GM21717 (cell line): ENCODE measurements around the gene TMEM117.
A peak's percentile ranks its signal among the peaks of the same experiment; 100 is the strongest.
"Not testable (repeated sequence)": the region's sequence is repeated elsewhere in the genome, so short reads cannot be mapped to it uniquely, and the experiment has no call there.

Experiments
- ATAC-seq: cut with Tn5 transposase; IDR thresholded peaks from one replicate; pipeline ENCODE4 v1.9.1; 2021; ENCODE audit warnings: mild to moderate bottlenecking, moderate library complexity; ENCODE audit not compliant: unreplicated experiment

Gene TMEM117

DNA sequence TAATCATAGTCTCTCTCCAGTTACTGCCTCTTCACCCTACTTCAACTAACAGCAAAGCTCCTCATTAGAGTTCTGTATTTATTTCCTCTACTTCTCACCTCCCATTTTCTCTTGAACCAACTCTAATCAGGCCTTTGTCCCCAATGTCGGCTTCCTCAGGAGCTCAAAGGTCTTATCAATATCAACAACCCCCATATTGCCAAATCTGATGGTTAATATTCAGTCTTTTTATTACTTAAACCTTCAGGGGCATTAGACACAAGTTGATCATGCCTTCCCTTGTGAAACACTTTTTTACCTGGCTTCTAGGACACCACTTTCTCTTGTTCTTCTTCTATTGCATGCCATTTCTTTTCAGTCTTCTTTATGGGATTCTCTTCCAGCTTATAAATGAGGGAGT is 531.3 kb downstream of the TMEM117 start:
- ATAC-seq = no peak

GRCh38 chr12:44367916-44368315 is 532.0 kb downstream of the TMEM117 start:
- no peak for ATAC-seq

GRCh38 chr12:44369998-44370397 is 534.1 kb downstream of the TMEM117 start:
- no peak for ATAC-seq

GRCh38 chr12:44370982-44371381 is 535.1 kb downstream of the TMEM117 start:
- ATAC-seq = no peak

DNA sequence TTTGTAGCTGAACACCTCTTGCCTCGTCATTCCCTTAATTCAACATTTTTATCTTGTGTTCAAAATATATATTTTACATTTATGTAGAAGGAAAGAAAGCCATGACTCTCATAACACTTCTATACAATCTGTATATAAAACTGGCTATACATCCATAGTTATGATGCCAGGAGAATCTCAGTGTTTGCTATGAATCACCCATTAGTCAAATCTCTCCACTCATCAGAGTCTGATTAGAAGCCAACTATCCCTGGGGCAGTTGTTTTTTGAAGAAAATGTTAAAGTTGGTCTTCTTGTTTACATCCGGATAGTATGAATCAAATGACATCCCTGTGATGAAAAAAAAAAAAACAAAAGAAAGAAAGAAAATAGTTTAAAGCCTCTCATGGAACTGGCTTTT is 536.4 kb downstream of the TMEM117 start:
- no peak for ATAC-seq

DNA sequence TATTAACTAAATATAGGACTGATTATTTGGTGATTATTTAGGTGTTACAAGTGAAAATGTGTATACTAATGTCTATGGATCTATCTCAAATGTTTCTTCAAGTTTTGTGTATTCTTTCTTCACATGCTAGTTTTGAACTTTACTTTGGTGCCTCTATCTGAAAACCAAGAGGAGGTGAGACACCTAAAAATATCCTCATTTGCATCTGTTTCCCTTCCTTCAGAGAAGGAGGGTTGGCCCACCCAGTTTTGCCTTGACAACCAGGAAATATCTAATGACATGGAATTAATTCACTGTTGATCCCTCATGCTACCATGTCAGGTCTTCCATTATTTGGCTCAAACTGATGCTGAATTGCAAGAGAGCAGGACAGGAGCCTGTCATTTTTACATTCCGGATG is 539.8 kb downstream of the TMEM117 start:
- no peak for ATAC-seq

- no peak for ATAC-seq
Measured at GRCh38 chr12:44377443-44378187, 541.7 kb downstream of the TMEM117 start.

- ATAC-seq = not testable (repeated sequence)
Measured at GRCh38 chr12:44379113-44379512, 543.2 kb downstream of the TMEM117 start.

GRCh38 chr12:44379831-44380230 is 544.0 kb downstream of the TMEM117 start:
- no peak for ATAC-seq

GRCh38 chr12:44380861-44381260 is 545.0 kb downstream of the TMEM117 start:
- no peak for ATAC-seq

DNA sequence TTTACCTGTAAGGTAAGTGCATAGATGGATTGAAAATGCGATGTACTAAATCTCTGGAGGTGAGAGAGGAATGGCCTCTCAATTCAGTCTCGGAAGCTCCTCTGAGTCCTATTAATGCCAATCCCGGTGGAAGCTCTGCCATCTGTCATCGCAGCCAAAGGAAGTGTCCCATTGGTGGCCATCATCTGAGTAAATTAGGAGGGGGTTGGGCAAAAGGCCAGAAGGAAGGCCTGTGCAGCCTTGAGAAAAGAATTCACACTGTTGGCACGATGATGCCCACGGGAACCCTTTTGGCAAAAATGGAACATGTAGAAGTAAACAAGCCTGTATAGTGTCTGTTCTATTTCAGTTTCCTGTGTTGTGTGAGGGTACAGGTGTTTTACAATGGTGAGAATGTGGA is 545.5 kb downstream of the TMEM117 start:
- no peak for ATAC-seq

GRCh38 chr12:44384136-44384535 is 548.3 kb downstream of the TMEM117 start:
- ATAC-seq = no peak

- ATAC-seq = no peak
Measured at GRCh38 chr12:44385964-44386363, 550.1 kb downstream of the TMEM117 start.

GRCh38 chr12:44387581-44387980 is 551.7 kb downstream of the TMEM117 start:
- ATAC-seq = no peak

DNA sequence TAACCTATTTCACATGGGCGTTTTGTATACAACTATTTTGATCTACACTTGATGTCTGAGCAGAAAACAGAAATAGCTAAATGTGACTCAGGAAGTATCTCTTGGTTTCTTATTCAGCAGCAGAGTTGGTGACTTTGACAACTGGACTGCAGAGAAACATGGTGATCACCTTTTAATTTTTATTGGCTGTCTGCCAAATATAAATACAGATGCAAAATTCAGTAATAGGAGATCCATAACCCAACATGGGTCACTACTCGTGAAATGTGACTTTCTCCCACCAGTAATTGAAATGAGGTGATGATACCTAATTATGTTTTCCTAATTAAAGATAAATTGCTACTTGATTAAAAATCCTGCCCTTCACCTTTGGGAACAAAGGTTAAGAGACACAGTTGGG is 553.2 kb downstream of the TMEM117 start:
- no peak for ATAC-seq

GRCh38 chr12:44389896-44390295 is 554.0 kb downstream of the TMEM117 start:
- no peak for ATAC-seq

GRCh38 chr12:44397631-44398030 is 561.8 kb downstream of the TMEM117 start:
- no peak for ATAC-seq

DNA sequence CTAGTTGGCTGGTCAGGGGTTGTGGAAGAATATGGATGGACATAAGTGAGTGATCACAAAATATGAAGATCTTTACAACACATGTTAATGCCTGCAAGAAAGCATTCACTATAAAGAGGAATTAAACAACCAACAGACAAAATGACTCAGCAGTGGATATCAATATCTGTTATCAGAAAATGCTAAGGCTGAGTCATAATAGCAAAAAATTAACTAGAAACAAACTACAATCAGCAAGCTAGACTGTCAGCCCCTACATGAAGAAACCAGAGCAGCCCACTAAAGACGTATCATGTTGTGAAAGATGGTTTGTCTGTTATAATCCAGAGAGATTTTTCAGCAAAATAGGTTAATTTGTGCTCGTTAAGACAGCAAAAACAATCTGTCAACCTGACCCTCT is 567.3 kb downstream of the TMEM117 start:
- no peak for ATAC-seq

DNA sequence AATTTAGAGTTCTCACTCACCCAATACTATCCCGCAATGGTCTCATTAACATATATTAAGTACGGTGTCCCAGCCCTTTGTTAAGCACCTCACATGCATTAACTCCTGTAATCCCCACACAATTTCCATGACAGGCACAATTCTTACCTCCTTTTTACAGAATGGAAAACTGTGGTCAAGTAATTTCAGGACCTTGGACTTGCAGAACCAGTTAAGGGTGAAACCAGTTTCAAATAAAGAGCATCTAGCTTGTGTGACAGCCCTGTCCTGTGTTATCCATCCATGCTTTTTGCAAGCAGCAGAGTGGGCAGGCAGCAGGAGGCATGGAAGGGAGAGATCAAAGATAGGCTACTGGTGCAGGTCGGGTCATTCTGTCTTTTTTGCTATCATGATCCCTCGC is 569.4 kb downstream of the TMEM117 start:
- ATAC-seq = no peak

DNA sequence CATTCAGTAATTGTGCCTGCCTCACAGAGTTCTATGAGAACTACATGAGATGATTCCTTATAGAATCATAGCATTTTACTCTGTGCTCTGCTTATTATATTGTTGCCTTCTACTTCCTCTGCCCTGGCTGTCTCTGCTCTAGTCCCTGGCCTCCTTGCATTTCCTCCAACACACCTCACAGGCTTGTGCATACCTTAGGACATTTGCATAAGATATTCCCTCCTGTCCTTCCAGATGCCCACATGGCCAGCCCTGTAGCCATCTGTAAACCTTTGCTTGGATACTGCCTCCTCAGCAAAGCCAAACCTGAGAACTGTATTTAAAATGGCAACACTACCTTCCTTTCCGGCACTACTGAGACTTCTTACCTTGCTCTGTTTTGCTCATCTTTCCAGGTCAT is 586.7 kb downstream of the TMEM117 start:
- ATAC-seq = no peak

GRCh38 chr12:44428825-44429224 is 592.9 kb downstream of the TMEM117 start:
- no peak for ATAC-seq

DNA sequence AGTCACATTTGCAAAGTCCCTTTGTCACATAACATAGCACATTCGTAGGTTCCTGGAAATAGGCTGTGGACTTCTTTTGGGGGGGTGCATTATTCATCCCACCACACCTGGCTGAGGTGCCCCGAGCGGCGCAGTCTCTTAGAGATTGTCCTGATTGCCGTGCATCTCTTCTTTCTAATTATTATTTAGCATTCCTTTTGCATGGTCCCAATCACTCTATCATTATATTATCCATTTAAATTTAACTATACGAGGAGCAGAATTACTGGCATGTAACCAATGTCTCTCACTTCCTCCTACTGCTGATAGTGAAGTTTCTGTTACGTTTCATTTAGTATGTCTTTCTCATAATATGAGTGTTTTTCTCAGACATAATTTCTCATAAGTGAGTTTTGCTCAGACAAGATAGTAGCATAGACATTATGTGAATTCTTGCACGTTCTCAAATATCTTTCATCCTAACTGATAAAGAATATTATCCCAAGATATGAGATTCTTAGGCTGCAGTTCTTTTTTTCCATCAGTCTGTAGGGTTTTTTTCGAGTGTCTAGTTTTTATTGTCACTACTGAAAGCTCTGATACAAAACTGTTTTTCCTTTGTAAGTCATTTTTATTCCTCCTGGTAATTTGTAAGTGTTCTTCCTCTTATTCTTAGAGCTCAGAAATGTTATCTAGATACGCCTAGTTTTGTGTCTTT is 595.9 kb downstream of the TMEM117 start:
- peak; percentile 82 for ATAC-seq

- no peak for ATAC-seq
Measured at GRCh38 chr12:44433659-44434058, 597.8 kb downstream of the TMEM117 start.
